ENCODE data around the gene SPOCK1.
A peak's percentile ranks its signal among the peaks of the same experiment; 100 is the strongest.

The SPOCK1 gene

GRCh38 chr5:137203011-137203632 lies 296.0 kb downstream of the SPOCK1 start:
- Histone ChIP-seq H3K9me3 (ENCODE audit: control insufficient read depth, low read length) (no peaks in the 10 kb centered on the region), H3K4me1 (ENCODE audit: control insufficient read depth, insufficient read depth, low read length) (peaks cover 27% of the 10 kb centered on the region), H3K36me3 (ENCODE audit: control insufficient read depth, insufficient read depth, low read length, severe bottlenecking) (no peaks in the 10 kb centered on the region), H3K27me3 (replicated peaks; ENCODE audit: control insufficient read depth, insufficient read depth, low read length) (no peaks in the 10 kb centered on the region), H3K9ac (ENCODE audit: low read length) (no peak overlapping the region), H3K4me3 (ENCODE audit: low read length) (no peak overlapping the region)
- no peak for DNase-seq (ENCODE audit: low read depth)

DNA sequence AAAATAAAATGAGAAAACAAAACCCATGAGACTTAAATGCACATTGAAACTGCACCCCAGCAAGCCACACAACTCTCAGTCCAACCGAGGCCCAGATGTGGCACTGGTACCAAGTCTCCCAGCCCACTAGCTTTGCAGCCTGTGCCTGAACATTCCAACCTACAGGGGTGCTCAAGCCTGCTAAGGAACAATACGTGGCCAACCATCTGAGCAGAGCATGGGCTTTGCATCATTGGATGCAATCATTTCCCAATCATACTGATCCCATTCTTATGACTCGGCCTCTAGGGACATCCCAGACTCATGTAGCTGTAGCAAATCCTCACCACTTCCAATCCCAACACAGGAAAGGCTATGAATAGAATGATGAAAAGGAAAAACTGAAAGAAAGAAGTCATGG lies 297.2 kb downstream of the SPOCK1 start:
- Histone ChIP-seq H3K9me3 (ENCODE audit: control insufficient read depth, low read length) (no peaks in the 10 kb centered on the region), H3K4me1 (ENCODE audit: control insufficient read depth, insufficient read depth, low read length) (peaks cover 27% of the 10 kb centered on the region), H3K36me3 (ENCODE audit: control insufficient read depth, insufficient read depth, low read length, severe bottlenecking) (no peaks in the 10 kb centered on the region), H3K27me3 (replicated peaks; ENCODE audit: control insufficient read depth, insufficient read depth, low read length) (no peaks in the 10 kb centered on the region), H3K4me3 (ENCODE audit: low read length) (peak overlapping the region; percentile 37), H3K9ac (ENCODE audit: low read length) (no peak overlapping the region)
- peak; percentile 91 for DNase-seq (ENCODE audit: low read depth)

DNA sequence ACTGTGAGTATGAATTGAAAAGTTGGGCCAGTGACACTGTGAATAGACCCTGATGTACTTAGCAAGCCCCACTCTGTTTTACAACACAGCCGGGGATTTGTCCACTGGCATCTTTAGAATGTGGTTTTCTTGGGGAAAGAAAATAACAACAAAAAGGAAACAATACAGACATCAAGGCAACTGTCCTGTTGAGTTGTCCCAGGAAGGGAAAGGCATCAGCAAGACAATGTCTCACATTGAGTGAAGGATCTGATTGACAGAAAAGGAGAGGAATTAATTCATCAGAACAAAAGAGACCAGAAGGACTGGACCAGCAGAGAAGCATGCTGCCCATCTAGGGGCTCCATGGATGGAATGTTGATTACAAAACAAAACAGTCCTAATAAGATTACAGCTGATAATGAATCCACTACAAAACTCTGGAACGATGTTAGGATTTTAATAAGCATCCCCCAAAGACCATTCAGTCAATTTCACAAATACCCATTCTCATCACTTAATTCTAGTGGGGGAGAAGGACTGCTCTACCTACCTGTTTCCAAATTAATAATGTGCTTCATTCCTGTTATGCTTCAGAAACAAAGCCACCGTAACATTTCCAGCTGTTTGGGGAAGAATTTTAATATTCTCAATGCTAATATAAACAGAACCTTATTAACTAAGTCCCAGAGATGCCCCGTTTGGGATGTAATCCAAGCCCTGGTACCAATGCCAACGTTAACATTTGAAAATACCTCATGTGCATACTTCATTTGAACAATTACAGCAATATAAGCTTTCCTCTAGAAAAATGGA lies 298.0 kb downstream of the SPOCK1 start:
- no peak for DNase-seq (ENCODE audit: low read depth)
- peaks cover 25% of the 10 kb centered on the region for H3K4me1 ChIP-seq (ENCODE audit: control insufficient read depth, insufficient read depth, low read length)

GRCh38 chr5:137199966-137200365 lies 299.2 kb downstream of the SPOCK1 start:
- no peaks in the 10 kb centered on the region for H3K9me3 ChIP-seq (ENCODE audit: control insufficient read depth, low read length)
- H3K36me3 ChIP-seq (ENCODE audit: control insufficient read depth, insufficient read depth, low read length, severe bottlenecking), result no peaks in the 10 kb centered on the region
- H3K27me3 ChIP-seq (replicated peaks; ENCODE audit: control insufficient read depth, insufficient read depth, low read length), result no peaks in the 10 kb centered on the region
- peak; percentile 66 for DNase-seq (ENCODE audit: low read depth)
- H3K9ac ChIP-seq (ENCODE audit: low read length), result no peak overlapping the region
- H3K4me3 ChIP-seq (ENCODE audit: low read length), result no peak overlapping the region
- H3K4me1 ChIP-seq (ENCODE audit: control insufficient read depth, insufficient read depth, low read length), result peaks cover 24% of the 10 kb centered on the region

More for the DNA sequence above, 298.0 kb downstream of the SPOCK1 start:
- Histone ChIP-seq H3K4me3 (ENCODE audit: low read length) (no peak overlapping the region), H3K9me3 (ENCODE audit: control insufficient read depth, low read length) (no peaks in the 10 kb centered on the region), H3K9ac (ENCODE audit: low read length) (no peak overlapping the region), H3K36me3 (ENCODE audit: control insufficient read depth, insufficient read depth, low read length, severe bottlenecking) (no peaks in the 10 kb centered on the region), H3K27me3 (replicated peaks; ENCODE audit: control insufficient read depth, insufficient read depth, low read length) (no peaks in the 10 kb centered on the region)

DNA sequence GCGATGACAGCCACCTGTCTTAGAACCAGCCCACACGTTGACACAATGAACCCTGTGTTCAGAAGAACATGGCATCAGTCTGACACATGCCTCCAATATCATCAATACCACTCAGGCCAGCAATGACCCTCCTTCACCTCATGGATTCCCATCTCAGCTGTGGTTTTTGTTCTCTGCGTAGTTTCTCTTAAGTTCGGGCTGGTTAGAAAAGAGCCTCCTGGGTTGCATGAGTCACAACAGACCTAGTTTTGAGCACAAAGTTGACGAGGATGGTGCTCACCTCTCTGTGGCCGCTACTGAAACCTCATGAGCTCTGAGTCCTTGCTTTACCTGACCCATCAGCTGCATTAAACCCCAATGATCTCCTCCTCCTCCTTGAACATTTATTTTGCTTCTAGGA lies 299.9 kb downstream of the SPOCK1 start:
- H3K36me3 ChIP-seq (ENCODE audit: control insufficient read depth, insufficient read depth, low read length, severe bottlenecking), result no peaks in the 10 kb centered on the region

DNA sequence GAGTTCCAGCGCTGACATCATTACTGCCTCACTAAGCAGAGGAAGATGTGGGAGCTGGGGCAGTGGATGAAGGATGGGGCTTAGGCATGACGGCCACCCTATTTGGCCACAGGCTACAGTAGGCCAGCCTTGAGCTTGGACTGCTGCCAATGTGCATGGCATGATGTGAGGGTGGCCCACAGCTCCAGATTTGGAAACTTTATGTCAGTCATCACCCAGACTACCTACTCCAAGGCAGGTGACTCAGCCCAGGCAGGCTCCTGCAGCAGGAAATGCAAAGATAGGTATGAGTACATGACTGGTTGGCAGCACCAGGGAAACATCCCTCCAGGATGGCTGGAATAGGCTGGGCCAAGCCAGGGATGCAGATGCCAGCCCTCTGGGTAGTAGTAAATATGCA lies 303.6 kb downstream of the SPOCK1 start:
- Histone ChIP-seq H3K4me1 (ENCODE audit: control insufficient read depth, insufficient read depth, low read length) (peaks cover 33% of the 10 kb centered on the region), H3K9me3 (ENCODE audit: control insufficient read depth, low read length) (no peaks in the 10 kb centered on the region), H3K27me3 (replicated peaks; ENCODE audit: control insufficient read depth, insufficient read depth, low read length) (no peaks in the 10 kb centered on the region), H3K9ac (ENCODE audit: low read length) (no peak overlapping the region), H3K36me3 (ENCODE audit: control insufficient read depth, insufficient read depth, low read length, severe bottlenecking) (no peaks in the 10 kb centered on the region), H3K4me3 (ENCODE audit: low read length) (no peak overlapping the region)
- no peak for DNase-seq (ENCODE audit: low read depth)

More for the DNA sequence above, 299.9 kb downstream of the SPOCK1 start:
- Histone ChIP-seq H3K4me1 (ENCODE audit: control insufficient read depth, insufficient read depth, low read length) (peaks cover 24% of the 10 kb centered on the region), H3K4me3 (ENCODE audit: low read length) (no peak overlapping the region), H3K9ac (ENCODE audit: low read length) (no peak overlapping the region), H3K9me3 (ENCODE audit: control insufficient read depth, low read length) (no peaks in the 10 kb centered on the region), H3K27me3 (replicated peaks; ENCODE audit: control insufficient read depth, insufficient read depth, low read length) (no peaks in the 10 kb centered on the region)
- DNase-seq (ENCODE audit: low read depth), result no peak

- Histone ChIP-seq H3K27me3 (replicated peaks; ENCODE audit: control insufficient read depth, insufficient read depth, low read length) (no peaks in the 10 kb centered on the region), H3K4me3 (ENCODE audit: low read length) (no peak overlapping the region), H3K9ac (ENCODE audit: low read length) (no peak overlapping the region), H3K9me3 (ENCODE audit: control insufficient read depth, low read length) (no peaks in the 10 kb centered on the region), H3K4me1 (ENCODE audit: control insufficient read depth, insufficient read depth, low read length) (peaks cover 35% of the 10 kb centered on the region), H3K36me3 (ENCODE audit: control insufficient read depth, insufficient read depth, low read length, severe bottlenecking) (no peaks in the 10 kb centered on the region)
- no peak for DNase-seq (ENCODE audit: low read depth)
These were observed 304.8 kb downstream of the SPOCK1 start for GRCh38 chr5:137194300-137194699.

GRCh38 chr5:137192293-137192743 lies 306.8 kb downstream of the SPOCK1 start:
- Histone ChIP-seq H3K36me3 (ENCODE audit: control insufficient read depth, insufficient read depth, low read length, severe bottlenecking) (no peaks in the 10 kb centered on the region), H3K9me3 (ENCODE audit: control insufficient read depth, low read length) (no peaks in the 10 kb centered on the region), H3K27me3 (replicated peaks; ENCODE audit: control insufficient read depth, insufficient read depth, low read length) (no peaks in the 10 kb centered on the region), H3K4me3 (ENCODE audit: low read length) (no peak overlapping the region), H3K4me1 (ENCODE audit: control insufficient read depth, insufficient read depth, low read length) (peaks cover 54% of the 10 kb centered on the region), H3K9ac (ENCODE audit: low read length) (no peak overlapping the region)
- no peak for DNase-seq (ENCODE audit: low read depth)

GRCh38 chr5:137191179-137191578 lies 307.9 kb downstream of the SPOCK1 start:
- H3K36me3 ChIP-seq (ENCODE audit: control insufficient read depth, insufficient read depth, low read length, severe bottlenecking), result no peaks in the 10 kb centered on the region
- peaks cover 66% of the 10 kb centered on the region for H3K4me1 ChIP-seq (ENCODE audit: control insufficient read depth, insufficient read depth, low read length)
- DNase-seq (ENCODE audit: low read depth), result no peak
- peak overlapping the region; percentile 1 for H3K4me3 ChIP-seq (ENCODE audit: low read length)
- H3K9ac ChIP-seq (ENCODE audit: low read length), result no peak overlapping the region
- H3K27me3 ChIP-seq (replicated peaks; ENCODE audit: control insufficient read depth, insufficient read depth, low read length), result no peaks in the 10 kb centered on the region
- no peaks in the 10 kb centered on the region for H3K9me3 ChIP-seq (ENCODE audit: control insufficient read depth, low read length)

- Histone ChIP-seq H3K4me1 (ENCODE audit: control insufficient read depth, insufficient read depth, low read length) (peaks cover 67% of the 10 kb centered on the region), H3K27me3 (replicated peaks; ENCODE audit: control insufficient read depth, insufficient read depth, low read length) (no peaks in the 10 kb centered on the region)
These were observed 308.7 kb downstream of the SPOCK1 start for GRCh38 chr5:137190441-137190840.

GRCh38 chr5:137190031-137190430 lies 309.1 kb downstream of the SPOCK1 start:
- peak; percentile 35 for DNase-seq (ENCODE audit: low read depth)
- no peaks in the 10 kb centered on the region for H3K27me3 ChIP-seq (replicated peaks; ENCODE audit: control insufficient read depth, insufficient read depth, low read length)
- no peaks in the 10 kb centered on the region for H3K36me3 ChIP-seq (ENCODE audit: control insufficient read depth, insufficient read depth, low read length, severe bottlenecking)
- H3K4me1 ChIP-seq (ENCODE audit: control insufficient read depth, insufficient read depth, low read length), result peaks cover 67% of the 10 kb centered on the region
- peak overlapping the region; percentile 40 for H3K9ac ChIP-seq (ENCODE audit: low read length)
- H3K4me3 ChIP-seq (ENCODE audit: low read length), result peak overlapping the region; percentile 11
- H3K9me3 ChIP-seq (ENCODE audit: control insufficient read depth, low read length), result no peaks in the 10 kb centered on the region

More at GRCh38 chr5:137190441-137190840, 308.7 kb downstream of the SPOCK1 start:
- no peaks in the 10 kb centered on the region for H3K36me3 ChIP-seq (ENCODE audit: control insufficient read depth, insufficient read depth, low read length, severe bottlenecking)
- no peaks in the 10 kb centered on the region for H3K9me3 ChIP-seq (ENCODE audit: control insufficient read depth, low read length)
- peak overlapping the region; percentile 40 for H3K9ac ChIP-seq (ENCODE audit: low read length)
- peak overlapping the region; percentile 1 for H3K4me3 ChIP-seq (ENCODE audit: low read length)
- DNase-seq (ENCODE audit: low read depth), result peak; percentile 52
